ENCODE measurements around the gene CCNI. TPM values are rescaled to one million over a fixed set of nuclear protein-coding genes. Genes with fewer than 3 reads are reported as not detected.

Gene CCNI
- total RNA-seq, 4 donors from 2014 or later, result 234 to 328 (median 298) TPM

GRCh38 chr4:77117721-77118120 lies 41.9 kb upstream of the CCNI start:
- TF ChIP-seq, protein P1, sequence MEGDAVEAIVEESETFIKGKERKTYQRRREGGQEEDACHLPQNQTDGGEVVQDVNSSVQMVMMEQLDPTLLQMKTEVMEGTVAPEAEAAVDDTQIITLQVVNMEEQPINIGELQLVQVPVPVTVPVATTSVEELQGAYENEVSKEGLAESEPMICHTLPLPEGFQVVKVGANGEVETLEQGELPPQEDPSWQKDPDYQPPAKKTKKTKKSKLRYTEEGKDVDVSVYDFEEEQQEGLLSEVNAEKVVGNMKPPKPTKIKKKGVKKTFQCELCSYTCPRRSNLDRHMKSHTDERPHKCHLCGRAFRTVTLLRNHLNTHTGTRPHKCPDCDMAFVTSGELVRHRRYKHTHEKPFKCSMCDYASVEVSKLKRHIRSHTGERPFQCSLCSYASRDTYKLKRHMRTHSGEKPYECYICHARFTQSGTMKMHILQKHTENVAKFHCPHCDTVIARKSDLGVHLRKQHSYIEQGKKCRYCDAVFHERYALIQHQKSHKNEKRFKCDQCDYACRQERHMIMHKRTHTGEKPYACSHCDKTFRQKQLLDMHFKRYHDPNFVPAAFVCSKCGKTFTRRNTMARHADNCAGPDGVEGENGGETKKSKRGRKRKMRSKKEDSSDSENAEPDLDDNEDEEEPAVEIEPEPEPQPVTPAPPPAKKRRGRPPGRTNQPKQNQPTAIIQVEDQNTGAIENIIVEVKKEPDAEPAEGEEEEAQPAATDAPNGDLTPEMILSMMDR (IDR thresholded peaks at IDR 0.05; ENCODE audit: low read depth), result no peak

- TF ChIP-seq, protein P1 (IDR thresholded peaks at IDR 0.05; ENCODE audit: low read depth), result no peak
These were observed 37.3 kb upstream of the CCNI start for GRCh38 chr4:77113069-77113468.

DNA sequence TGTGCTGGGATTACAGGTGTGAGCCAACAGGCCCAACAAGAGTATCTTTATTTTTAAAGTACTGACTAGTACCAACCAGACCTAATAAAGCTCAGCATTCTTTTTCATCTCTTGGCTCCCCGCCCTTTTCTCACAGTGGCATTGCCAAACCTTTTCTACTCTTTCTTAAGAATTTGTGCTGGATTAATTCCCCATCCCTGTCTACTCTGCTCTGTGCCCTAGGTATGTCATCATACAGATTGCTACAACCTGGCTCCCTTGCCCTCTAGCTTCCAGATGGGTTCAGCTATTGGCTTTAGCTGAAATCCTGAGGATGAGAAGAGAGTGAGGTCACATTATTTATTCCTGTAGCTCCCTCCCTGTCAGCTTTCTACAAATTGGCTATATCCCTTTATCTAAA lies 34.9 kb upstream of the CCNI start:
- TF ChIP-seq, protein P1 (IDR thresholded peaks at IDR 0.05; ENCODE audit: low read depth), result no peak

GRCh38 chr4:77104791-77105540 lies 29.2 kb upstream of the CCNI start:
- TF ChIP-seq, protein P1 (IDR thresholded peaks at IDR 0.05; ENCODE audit: low read depth), result no peak

GRCh38 chr4:77104388-77104787 lies 28.6 kb upstream of the CCNI start:
- TF ChIP-seq, protein P1 (IDR thresholded peaks at IDR 0.05; ENCODE audit: low read depth), result no peak

- TF ChIP-seq, protein P1 (IDR thresholded peaks at IDR 0.05; ENCODE audit: low read depth), result no peak
These were observed 24.4 kb upstream of the CCNI start for GRCh38 chr4:77100234-77100633.

DNA sequence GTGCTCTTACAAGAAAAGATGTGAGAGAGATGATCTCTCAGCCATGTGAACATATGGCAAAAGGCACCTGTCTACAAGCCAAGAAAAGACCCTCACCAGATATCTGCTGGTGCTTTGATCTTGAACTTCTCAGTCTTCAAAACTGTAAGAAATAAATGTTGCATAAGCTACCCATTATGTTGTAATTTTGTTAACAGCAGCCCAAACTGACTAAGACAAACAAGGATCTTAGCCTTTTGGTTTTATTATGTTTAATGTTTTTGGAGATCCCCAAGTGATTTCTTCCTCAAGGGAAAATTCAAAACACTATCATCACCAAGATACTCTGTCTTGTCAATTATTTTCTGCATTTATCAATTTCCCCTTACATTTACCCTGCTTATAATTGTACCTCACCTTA lies 21.8 kb upstream of the CCNI start:
- TF ChIP-seq, protein P1 (IDR thresholded peaks at IDR 0.05; ENCODE audit: low read depth), result no peak
